ENCODE data around the gene ASXL3.

DNA sequence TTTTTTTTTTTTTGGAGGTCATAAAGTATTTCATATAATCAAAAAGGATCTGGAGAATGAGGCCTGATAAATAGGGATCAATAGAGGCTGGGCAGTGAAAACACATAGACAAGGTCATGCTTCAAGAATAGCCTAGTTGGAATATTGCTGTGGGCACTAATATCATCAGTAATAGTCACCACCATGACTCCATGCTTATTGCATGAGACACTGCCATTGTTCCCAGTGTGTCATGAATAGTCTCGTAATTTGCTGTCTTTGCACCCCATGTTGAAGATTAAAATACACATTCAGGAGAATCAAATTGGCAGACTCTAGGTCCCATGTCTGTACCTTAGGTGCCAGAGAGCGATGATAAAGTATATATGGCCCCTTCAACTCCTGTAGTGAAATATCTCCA lies 10.3 kb downstream of the ASXL3 start:
- TF ChIP-seq, protein P1, sequence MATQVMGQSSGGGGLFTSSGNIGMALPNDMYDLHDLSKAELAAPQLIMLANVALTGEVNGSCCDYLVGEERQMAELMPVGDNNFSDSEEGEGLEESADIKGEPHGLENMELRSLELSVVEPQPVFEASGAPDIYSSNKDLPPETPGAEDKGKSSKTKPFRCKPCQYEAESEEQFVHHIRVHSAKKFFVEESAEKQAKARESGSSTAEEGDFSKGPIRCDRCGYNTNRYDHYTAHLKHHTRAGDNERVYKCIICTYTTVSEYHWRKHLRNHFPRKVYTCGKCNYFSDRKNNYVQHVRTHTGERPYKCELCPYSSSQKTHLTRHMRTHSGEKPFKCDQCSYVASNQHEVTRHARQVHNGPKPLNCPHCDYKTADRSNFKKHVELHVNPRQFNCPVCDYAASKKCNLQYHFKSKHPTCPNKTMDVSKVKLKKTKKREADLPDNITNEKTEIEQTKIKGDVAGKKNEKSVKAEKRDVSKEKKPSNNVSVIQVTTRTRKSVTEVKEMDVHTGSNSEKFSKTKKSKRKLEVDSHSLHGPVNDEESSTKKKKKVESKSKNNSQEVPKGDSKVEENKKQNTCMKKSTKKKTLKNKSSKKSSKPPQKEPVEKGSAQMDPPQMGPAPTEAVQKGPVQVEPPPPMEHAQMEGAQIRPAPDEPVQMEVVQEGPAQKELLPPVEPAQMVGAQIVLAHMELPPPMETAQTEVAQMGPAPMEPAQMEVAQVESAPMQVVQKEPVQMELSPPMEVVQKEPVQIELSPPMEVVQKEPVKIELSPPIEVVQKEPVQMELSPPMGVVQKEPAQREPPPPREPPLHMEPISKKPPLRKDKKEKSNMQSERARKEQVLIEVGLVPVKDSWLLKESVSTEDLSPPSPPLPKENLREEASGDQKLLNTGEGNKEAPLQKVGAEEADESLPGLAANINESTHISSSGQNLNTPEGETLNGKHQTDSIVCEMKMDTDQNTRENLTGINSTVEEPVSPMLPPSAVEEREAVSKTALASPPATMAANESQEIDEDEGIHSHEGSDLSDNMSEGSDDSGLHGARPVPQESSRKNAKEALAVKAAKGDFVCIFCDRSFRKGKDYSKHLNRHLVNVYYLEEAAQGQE (IDR thresholded peaks at IDR 0.05; ENCODE audit: borderline replicate concordance): no peak
- TF ChIP-seq, protein P2, sequence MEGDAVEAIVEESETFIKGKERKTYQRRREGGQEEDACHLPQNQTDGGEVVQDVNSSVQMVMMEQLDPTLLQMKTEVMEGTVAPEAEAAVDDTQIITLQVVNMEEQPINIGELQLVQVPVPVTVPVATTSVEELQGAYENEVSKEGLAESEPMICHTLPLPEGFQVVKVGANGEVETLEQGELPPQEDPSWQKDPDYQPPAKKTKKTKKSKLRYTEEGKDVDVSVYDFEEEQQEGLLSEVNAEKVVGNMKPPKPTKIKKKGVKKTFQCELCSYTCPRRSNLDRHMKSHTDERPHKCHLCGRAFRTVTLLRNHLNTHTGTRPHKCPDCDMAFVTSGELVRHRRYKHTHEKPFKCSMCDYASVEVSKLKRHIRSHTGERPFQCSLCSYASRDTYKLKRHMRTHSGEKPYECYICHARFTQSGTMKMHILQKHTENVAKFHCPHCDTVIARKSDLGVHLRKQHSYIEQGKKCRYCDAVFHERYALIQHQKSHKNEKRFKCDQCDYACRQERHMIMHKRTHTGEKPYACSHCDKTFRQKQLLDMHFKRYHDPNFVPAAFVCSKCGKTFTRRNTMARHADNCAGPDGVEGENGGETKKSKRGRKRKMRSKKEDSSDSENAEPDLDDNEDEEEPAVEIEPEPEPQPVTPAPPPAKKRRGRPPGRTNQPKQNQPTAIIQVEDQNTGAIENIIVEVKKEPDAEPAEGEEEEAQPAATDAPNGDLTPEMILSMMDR (IDR thresholded peaks at IDR 0.05; ENCODE audit: poor library complexity, severe bottlenecking): no peak
- TF ChIP-seq EP300 (conservative IDR thresholded peaks at IDR 0.05; ENCODE audit: poor library complexity, severe bottlenecking): no peak
- TF ChIP-seq TAF1 (IDR thresholded peaks at IDR 0.05; ENCODE audit: low read depth): no peak
- no peak for TF ChIP-seq EZH2 (IDR thresholded peaks at IDR 0.05; ENCODE audit: borderline replicate concordance, insufficient read depth, low read length, poor library complexity, severe bottlenecking)
- no peak for TF ChIP-seq SMC3 (conservative IDR thresholded peaks at IDR 0.05; ENCODE audit: poor library complexity)
- no peak for TF ChIP-seq POLR2AphosphoS5 (IDR thresholded peaks at IDR 0.05)
- TF ChIP-seq RAD21 (conservative IDR thresholded peaks at IDR 0.05): no peak
- TF ChIP-seq MXI1 (conservative IDR thresholded peaks at IDR 0.05; ENCODE audit: poor library complexity, severe bottlenecking): no peak

Measured in neural cell (in vitro differentiated cells).